Bronchial epithelial cell (primary cell): ENCODE measurements around the gene SHTN1. TPM values are rescaled to one million over a fixed set of nuclear protein-coding genes. Genes with fewer than 3 reads are reported as not detected.
A peak's percentile ranks its signal among the peaks of the same experiment; 100 is the strongest.

Experiments used
- DNase-seq: peaks from one replicate; pipeline ENCODE4 v3.0.0-alpha.2; 2010; ENCODE audit warnings: low read depth
- FAIRE-seq: peaks from 2 replicates; lab custom pipeline; 2011; peaks lifted over from hg19 to GRCh38; lab: Jason Lieb, UNC
- H3K27me3 ChIP-seq: 2 replicates; pipeline ENCODE4 v1.5.1; 2011; ENCODE audit warnings: low read length; ENCODE audit not compliant: control insufficient read depth, insufficient read depth
- H3K36me3 ChIP-seq: 2 replicates; pipeline ENCODE4 v1.5.1; 2011; ENCODE audit warnings: low read length; ENCODE audit not compliant: control insufficient read depth, insufficient read depth
- H3K4me3 ChIP-seq: 2 replicates; pipeline ENCODE4 v1.5.1; 2011; ENCODE audit warnings: mild to moderate bottlenecking, low read depth, low read length, control low read depth
- total RNA-seq: library from RNA; depleted of rRNA; stranded (reverse); fragments of >200 nt; gene quantifications from 2 replicates; pipeline ENCODE4 v1.2.1, GENCODE V29; 2014
- TF ChIP-seq, protein P1 (sequence below): IDR thresholded peaks from 2 replicates; pipeline ENCODE4 v1.5.1; 2011; ENCODE audit warnings: mild to moderate bottlenecking, moderate library complexity, low read length, control low read depth, inconsistent platforms; ENCODE audit not compliant: insufficient read depth, severe bottlenecking

SHTN1 gene
- total RNA-seq, 1 donor from 2014 or later, result 2.1 TPM

DNA sequence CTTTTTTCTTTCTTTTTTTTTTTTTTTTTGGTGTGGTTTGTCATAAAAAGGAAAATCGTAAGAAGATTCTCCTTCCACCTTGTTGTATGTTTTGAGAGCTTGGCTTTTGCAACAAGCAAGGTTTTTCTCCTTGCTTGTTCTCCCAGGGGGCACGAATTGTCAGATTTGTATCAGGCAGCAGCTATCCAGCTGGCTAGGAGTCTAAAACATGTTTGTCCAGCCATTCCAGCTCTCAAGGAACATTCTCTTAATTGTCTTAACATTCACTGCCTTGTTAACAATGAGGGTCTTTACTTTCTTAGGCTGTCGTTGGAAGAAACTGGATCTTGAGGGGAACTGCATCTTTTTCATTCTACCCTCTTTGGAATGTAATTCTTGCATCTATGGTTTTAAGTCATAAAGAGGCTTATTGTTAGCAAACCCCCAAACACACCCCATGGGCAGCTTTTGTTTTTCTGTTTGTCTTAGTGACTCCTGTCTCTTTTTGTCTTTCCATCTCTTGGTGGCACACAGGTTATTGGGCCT, 14.6 kb downstream of the SHTN1 start:
- Histone ChIP-seq H3K4me3 (no peak overlapping the region), H3K27me3 (no peaks in the 10 kb centered on the region), H3K36me3 (no peaks in the 10 kb centered on the region)
- DNase-seq (no peak), FAIRE-seq (no peak)
- TF ChIP-seq, protein P1, sequence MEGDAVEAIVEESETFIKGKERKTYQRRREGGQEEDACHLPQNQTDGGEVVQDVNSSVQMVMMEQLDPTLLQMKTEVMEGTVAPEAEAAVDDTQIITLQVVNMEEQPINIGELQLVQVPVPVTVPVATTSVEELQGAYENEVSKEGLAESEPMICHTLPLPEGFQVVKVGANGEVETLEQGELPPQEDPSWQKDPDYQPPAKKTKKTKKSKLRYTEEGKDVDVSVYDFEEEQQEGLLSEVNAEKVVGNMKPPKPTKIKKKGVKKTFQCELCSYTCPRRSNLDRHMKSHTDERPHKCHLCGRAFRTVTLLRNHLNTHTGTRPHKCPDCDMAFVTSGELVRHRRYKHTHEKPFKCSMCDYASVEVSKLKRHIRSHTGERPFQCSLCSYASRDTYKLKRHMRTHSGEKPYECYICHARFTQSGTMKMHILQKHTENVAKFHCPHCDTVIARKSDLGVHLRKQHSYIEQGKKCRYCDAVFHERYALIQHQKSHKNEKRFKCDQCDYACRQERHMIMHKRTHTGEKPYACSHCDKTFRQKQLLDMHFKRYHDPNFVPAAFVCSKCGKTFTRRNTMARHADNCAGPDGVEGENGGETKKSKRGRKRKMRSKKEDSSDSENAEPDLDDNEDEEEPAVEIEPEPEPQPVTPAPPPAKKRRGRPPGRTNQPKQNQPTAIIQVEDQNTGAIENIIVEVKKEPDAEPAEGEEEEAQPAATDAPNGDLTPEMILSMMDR, result no peak

DNA sequence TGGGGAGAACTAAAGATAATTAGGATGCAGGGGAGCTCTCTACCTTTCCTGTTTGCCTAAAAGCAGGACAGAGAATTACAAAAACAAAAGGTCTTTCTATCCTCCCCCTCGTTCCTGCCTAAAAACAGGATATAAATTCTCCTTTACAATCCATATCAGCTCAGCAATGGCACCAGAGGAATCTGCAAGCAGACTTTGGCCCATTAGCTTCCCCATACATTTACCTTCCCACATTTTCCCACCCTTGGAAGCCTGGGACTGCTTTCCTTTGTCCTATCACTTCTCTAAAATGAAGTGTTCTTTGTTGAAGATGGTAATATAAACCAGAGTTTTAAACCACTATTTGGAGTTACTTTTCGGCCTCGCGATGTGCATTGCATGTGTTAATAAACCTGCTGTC, 15.5 kb downstream of the SHTN1 start:
- TF ChIP-seq, protein P1, result no peak
- Histone ChIP-seq H3K36me3 (no peaks in the 10 kb centered on the region), H3K4me3 (no peak overlapping the region), H3K27me3 (no peaks in the 10 kb centered on the region)
- no peak for FAIRE-seq
- DNase-seq, result no peak

DNA sequence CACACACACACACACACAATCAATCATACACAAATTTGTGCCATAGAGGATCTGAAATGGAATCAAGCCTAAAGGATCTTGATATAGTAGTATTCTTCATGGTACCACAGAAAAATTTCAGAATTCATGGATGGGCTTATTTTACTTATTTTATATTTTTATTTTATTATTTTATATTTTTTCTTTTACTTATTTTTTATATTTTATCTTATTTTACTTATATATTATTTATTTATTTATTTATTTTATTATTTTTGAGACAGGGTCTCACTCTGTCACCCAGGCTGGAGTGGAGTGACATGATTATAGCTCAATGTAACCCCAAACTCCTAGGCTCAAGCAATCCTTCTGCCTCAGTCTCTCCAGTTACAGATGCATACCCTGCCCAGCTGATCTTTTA, 16.7 kb downstream of the SHTN1 start:
- Histone ChIP-seq H3K36me3 (no peaks in the 10 kb centered on the region), H3K27me3 (no peaks in the 10 kb centered on the region), H3K4me3 (no peak overlapping the region)
- no peak for FAIRE-seq
- TF ChIP-seq, protein P1, result no peak
- no peak for DNase-seq

DNA sequence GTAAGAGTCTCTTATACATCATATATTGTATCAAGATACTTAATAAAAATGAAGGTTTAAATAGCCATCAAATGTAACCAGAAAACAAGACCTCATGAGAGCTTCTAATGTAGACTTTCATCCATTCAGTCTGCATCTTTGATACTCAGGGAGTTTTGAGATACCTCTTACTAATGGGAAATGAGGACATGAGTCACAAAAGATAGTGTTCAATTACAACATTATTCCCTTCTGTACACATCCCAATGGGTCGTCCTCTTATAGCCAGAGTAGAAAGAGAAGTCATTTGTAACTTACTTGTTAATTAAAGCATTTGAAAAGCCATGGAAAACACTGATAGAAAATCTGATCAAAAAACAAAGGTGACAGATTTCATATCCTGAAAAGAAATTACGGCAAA, 19.4 kb downstream of the SHTN1 start:
- Histone ChIP-seq H3K4me3 (no peak overlapping the region), H3K27me3 (no peaks in the 10 kb centered on the region), H3K36me3 (no peaks in the 10 kb centered on the region)
- no peak for FAIRE-seq
- TF ChIP-seq, protein P1, result no peak
- peak; percentile 67 for DNase-seq

DNA sequence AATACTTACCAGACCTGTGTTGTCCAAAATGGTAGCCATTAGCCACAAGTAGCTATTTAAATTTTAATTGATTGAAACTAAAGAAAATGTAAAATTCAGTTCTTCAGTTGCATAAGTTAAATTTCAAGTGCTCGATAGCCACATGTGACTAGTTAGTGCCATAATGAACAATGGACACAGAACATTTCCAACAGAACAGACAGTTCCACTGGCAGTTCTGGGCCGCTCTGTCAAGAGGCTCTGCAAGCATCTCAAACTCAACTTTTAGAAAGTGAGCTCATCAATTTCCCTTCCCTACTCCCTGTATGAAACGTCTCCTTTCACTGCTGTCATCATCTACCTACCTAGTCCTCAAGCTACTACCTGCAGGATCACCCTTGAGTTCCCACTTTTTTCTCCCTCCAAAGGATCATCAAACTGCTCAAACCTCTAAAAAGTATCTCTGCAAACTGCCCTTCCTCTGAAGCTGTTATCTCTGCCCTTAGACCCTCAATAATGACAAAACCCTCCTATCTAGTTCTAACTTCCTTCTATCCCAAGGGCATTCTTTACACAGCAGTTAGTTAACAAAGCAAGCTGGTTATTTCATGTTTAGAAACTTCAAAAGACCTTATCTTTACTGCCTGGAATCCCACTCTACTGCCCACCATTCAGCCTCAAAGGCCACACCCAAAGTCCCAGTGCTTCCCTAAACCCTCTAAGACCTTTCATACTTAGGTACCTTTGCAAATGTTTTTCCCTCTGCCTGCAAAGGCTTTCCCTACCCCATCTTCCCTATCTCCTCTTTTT, 20.6 kb downstream of the SHTN1 start:
- H3K36me3 ChIP-seq, result no peaks in the 10 kb centered on the region
- no peak overlapping the region for H3K4me3 ChIP-seq
- TF ChIP-seq, protein P1, result no peak
- FAIRE-seq (no peak), DNase-seq (no peak)
- H3K27me3 ChIP-seq, result no peaks in the 10 kb centered on the region

DNA sequence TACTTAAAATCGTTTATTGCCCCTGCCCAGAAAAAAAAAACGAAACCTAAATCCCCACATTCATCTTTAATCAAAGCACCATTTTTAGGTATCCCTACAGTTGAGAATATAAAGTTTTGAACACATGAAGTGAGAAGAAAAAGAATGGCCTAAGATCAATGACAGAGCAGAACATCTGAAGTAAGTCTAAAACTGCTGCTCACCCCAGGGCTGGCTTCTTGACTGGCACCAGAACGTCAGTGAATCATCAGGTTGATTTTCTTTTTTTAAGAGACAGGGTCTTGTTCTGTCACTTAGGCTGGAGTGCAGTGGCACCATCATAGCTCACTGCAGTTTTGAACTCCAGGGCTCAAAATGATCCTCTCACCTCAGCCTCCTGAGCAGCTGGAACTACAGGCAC, 24.9 kb downstream of the SHTN1 start:
- TF ChIP-seq, protein P1, result no peak
- Histone ChIP-seq H3K27me3 (no peaks in the 10 kb centered on the region), H3K4me3 (no peak overlapping the region), H3K36me3 (no peaks in the 10 kb centered on the region)
- FAIRE-seq (no peak), DNase-seq (no peak)
